NK-92 treated with Interleukin-12 subunit alpha and Interleukin-12 subunit beta, amount 100 ng/mL, for 24 hours (cell line): ENCODE measurements around the gene DOCK3.
"Not testable (repeated sequence)": the region's sequence is repeated elsewhere in the genome, so short reads cannot be mapped to it uniquely, and the experiment has no call there.

Source experiments
- DNase-seq: peaks from one replicate; lab custom pipeline; 2025; lab: John Stamatoyannopoulos, UW

The DOCK3 gene

GRCh38 chr3:51224843-51225242, 550.1 kb downstream of the DOCK3 start:
- DNase-seq, result no peak

GRCh38 chr3:51242939-51243338, 568.2 kb downstream of the DOCK3 start:
- DNase-seq, result no peak

GRCh38 chr3:51243924-51244323, 569.2 kb downstream of the DOCK3 start:
- no peak for DNase-seq

- DNase-seq, result no peak
Observed at GRCh38 chr3:51245867-51246266, 571.1 kb downstream of the DOCK3 start.

GRCh38 chr3:51257870-51258269, 583.1 kb downstream of the DOCK3 start:
- DNase-seq, result no peak

- DNase-seq, result not testable (repeated sequence)
Observed at GRCh38 chr3:51264166-51264565, 589.4 kb downstream of the DOCK3 start.

GRCh38 chr3:51268132-51268531, 593.4 kb downstream of the DOCK3 start:
- no peak for DNase-seq

GRCh38 chr3:51269466-51269865, 594.7 kb downstream of the DOCK3 start:
- DNase-seq, result no peak

GRCh38 chr3:51270559-51270958, 595.8 kb downstream of the DOCK3 start:
- DNase-seq, result no peak

- no peak for DNase-seq
Observed at GRCh38 chr3:51271172-51271571, 596.4 kb downstream of the DOCK3 start.

GRCh38 chr3:51274052-51274451, 599.3 kb downstream of the DOCK3 start:
- DNase-seq, result no peak

GRCh38 chr3:51275111-51275805, 600.5 kb downstream of the DOCK3 start:
- DNase-seq, result no peak

- no peak for DNase-seq
Observed at GRCh38 chr3:51276046-51276445, 601.3 kb downstream of the DOCK3 start.

- no peak for DNase-seq
Observed at GRCh38 chr3:51279448-51279847, 604.7 kb downstream of the DOCK3 start.

- no peak for DNase-seq
Observed at GRCh38 chr3:51280176-51280575, 605.4 kb downstream of the DOCK3 start.

GRCh38 chr3:51282931-51283330, 608.2 kb downstream of the DOCK3 start:
- no peak for DNase-seq

- DNase-seq, result no peak
Observed at GRCh38 chr3:51283421-51283820, 608.7 kb downstream of the DOCK3 start.

- DNase-seq, result no peak
Observed at GRCh38 chr3:51295625-51296024, 620.9 kb downstream of the DOCK3 start.

- no peak for DNase-seq
Observed at GRCh38 chr3:51297333-51297732, 622.6 kb downstream of the DOCK3 start.

GRCh38 chr3:51304230-51304629, 629.5 kb downstream of the DOCK3 start:
- DNase-seq, result no peak

- no peak for DNase-seq
Observed at GRCh38 chr3:51306093-51306492, 631.4 kb downstream of the DOCK3 start.

GRCh38 chr3:51307458-51307857, 632.7 kb downstream of the DOCK3 start:
- DNase-seq, result no peak

GRCh38 chr3:51307945-51308607, 633.3 kb downstream of the DOCK3 start:
- not testable (repeated sequence) for DNase-seq

- DNase-seq, result no peak
Observed at GRCh38 chr3:51311055-51311454, 636.3 kb downstream of the DOCK3 start.
